NCI-H2029 (cell line): Measurements from ENCODE around the gene MDK.

Source experiments
- DNase-seq: peaks from one replicate; lab custom pipeline; 2025; lab: John Stamatoyannopoulos, UW

MDK gene

DNA sequence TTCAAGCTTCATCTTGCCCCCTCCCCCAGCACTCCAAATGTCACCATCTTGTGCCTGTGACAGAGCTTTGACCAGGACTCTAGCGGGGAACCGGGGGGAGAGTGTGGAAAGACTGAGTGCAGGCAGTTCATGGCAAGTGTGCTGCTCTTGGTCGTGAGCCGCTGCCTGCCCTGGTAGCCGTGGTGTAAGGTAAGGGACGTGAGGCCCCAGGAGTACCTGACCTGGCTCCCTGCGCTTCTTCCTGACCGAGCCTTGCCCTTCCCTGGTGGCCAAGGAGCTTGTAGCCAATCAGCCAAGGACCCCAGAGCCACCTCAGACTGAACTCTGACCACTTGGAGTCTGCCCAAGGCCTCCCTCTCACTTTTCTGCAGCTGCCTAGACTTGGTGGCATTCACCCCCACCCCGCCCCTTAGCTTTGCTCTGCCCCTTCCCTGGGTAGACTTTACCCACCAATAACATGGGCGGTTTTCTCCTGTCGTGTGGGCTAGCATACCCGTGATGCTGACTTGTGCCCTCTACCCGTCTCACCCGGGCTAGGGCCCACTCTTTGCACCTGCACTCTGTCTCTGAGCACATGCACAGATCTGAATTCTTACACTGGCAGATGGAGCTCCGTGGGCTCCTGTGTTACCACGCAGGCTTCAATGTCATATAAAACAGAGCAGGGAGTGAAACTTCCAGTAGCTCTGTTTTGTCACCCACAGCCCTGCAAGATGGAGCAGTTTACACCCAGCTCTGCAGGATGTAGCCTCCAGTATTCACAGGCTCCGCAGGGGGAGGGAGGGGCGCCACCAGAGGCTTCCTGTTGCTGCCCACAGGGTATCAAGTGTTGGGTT is 32.7 kb upstream of the MDK start:
- no peak for DNase-seq

DNA sequence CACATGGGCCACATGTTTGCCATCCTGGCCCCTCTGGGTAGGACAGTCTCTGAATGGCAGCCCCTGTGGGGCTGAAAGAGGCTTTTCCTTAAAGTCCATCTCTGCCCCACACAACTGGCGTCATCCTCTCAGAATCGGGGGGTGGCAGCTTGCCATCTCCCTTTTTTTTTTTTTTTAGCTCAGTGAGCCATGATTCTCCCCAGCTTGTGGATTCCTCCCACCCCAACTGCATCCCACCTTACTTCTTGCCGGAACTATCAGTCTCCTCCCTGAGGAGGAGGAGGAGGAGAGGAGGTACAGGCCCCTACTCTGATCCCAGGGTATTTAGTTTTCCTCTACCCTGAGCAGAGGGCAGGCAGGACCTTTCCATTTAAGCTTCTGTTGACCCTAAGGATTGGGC is 30.8 kb upstream of the MDK start:
- DNase-seq: no peak

DNA sequence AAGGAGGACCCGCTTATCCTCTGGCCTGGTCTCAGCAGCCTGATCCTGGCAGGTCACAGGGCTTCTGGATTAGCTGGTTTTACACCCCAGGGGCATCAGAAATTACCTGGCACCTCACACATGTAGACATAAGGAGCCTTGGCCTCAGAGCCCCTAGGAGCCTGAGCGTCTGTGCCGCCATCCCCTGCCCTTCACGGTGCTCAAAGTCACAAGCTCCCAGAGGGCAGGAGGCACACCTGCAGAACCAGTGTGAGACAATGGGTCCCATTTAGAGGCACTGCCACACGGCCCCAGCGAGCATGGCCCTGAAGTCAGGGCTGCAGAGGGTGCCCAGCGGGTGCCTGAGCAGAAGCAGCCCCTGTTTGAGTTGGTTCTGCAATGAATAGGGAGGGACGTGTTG is 30.3 kb upstream of the MDK start:
- no peak for DNase-seq

DNA sequence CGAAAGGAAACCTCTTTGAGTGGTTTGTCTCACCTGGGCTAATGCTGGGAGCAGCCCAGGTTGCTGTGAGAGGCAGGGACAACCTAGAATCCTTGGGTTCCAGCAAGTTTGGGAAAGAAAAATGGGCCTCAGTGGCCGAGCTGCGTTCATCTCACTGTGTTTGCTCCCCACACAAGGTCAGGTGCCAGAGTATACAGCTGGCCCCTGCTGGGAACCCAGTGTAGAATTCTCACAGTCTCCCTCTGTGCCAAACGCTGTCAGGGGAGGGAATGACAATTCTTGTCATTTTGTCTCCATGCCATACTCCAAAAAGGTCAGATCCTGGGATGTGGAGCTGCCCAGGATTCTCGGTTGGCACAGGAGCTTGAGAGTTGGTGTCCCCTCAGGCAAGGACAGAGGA is 29.9 kb upstream of the MDK start:
- no peak for DNase-seq

DNA sequence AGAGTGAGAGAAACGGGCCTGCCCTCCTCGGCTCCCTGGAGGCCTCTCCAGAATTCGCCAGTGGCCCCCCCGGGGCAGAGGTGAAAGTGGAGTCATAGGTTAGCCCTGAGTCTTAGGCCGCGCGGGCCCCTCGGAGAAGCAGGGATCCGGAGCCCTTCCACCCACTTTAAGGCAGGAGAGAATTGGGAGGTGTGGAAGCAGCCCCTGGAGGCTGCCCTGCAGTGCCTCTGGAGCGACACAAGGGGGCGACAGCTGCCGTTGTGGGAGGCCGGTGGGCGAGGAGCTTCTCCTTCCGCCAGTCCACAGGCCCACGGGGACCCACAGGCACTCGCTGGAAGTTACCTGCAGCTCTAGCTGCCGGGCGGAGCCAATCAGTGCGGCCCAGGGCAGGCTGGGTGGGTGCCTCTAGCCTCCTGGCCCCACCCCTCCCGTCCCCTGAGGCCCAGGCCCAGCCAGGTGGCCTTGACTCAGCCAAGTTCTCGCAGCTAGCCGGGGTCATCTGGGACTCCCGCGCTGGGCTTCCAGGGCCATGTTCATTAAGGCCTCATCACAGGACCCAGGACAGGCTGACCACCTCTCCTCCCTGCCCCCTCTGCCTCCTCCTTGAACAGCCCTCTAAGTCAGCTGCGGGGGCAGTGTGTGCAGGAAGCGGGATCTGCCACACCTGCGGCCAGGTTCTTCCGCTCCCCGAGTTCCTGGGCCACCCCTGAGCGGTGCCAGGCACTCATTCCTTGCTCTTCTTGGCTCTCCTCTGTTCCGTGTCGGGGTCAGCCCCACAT is 29.2 kb upstream of the MDK start:
- DNase-seq: no peak

DNA sequence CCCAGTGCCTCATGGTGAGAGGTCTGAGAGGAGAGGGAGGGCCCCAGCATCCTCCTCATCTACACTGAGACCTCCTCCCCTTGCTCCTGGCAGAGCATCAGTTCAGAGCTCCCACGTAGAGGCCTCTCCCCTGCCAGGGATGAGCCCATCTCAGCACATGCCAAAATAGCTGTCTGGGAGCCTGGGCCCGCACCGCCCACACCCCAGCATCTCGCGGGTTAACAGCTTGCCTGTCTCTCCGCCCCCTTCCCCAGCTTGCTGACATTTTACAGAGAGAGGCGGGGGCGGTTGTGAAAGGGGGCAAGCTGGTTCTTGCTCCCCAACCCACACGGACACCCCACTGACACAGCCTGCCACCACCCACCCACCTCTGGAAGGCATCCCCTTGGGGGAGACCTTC is 27.8 kb upstream of the MDK start:
- no peak for DNase-seq

DNA sequence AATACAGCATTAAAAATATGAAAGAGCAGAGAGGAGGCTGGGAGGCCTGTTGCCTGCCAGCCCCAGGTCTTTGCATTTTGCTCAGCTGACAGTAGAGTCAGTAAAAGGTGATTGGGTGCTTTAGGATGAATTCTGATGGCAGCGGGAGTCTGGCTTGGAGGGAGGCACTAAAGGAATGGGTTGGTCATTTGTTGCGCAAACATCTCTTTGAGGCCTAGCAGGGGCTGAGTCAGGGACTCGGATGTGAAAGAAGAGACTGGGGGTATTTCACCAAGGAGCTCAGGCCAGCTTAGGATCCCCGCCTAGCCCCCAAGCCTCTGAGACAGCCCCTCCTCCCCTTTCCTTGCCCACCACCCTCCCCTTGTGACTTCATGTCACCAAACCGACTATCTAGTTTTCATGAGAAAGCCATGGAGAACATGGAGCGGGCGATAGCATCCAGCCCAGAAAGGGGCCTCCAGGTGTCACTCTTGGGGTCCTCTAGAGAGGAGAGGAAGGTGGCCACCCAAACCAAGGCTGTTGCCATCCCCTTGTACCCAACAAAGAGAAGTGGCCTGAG is 24.5 kb upstream of the MDK start:
- no peak for DNase-seq

DNA sequence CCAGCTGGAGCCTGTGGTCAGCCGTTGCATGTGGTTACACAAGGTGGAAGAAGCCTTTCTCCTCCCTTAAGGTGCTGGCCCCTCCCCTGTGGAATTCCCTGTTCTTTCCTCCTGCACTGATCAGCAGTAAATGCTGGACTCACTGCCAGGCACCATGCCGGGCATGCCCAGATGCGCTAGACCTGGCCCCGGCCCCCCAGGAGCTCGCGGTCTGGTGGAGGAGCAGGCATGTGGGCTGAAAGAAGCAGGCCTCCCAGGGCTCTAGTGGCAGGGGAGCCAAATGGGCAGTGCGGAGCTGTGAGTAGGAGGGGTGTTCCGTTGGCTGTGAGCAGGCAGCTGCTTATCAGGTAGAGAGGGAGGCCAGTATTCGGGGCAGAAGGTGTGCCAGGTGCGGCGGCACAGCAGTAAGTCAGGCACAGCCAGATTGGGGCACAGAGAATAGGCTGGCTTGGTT is 24.0 kb upstream of the MDK start:
- DNase-seq: no peak

DNA sequence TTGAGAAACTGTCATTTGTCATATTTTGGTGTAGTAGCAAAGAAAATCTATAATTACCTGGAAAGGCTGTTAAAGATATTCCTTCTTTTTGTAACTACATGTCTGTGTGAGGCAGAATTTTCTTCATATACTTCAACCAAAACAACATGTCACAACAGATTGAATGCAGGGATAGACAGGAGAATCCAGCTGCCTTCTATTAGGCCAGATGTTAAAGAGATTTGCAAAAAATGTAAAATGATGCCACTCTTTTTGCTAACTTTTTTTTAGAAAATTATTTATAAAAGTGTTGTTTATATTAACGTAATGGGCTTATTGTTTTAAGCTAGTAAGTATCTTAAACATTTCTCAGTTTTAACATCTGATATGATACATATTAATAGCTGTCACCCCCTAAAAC is 21.5 kb upstream of the MDK start:
- no peak for DNase-seq

DNA sequence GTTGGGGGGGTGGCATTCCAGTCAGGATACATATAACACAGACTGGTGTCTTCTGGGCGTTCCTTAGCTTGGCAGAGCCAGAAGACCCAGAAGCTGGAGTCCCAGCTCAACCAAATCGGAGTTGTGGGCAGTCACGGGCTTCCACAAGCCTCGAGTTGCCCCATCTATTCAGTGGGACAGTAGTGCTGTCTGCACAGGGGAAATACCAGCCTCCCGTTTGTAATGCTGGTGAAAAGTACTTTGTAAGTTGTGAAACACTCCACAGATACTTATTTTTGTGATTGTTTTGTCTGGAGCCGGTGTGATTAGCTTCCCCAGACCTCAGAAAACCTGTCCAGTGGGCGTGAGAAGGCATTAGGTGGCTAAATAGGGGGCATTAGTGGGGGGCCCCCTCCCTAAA is 20.6 kb upstream of the MDK start:
- DNase-seq: no peak

DNA sequence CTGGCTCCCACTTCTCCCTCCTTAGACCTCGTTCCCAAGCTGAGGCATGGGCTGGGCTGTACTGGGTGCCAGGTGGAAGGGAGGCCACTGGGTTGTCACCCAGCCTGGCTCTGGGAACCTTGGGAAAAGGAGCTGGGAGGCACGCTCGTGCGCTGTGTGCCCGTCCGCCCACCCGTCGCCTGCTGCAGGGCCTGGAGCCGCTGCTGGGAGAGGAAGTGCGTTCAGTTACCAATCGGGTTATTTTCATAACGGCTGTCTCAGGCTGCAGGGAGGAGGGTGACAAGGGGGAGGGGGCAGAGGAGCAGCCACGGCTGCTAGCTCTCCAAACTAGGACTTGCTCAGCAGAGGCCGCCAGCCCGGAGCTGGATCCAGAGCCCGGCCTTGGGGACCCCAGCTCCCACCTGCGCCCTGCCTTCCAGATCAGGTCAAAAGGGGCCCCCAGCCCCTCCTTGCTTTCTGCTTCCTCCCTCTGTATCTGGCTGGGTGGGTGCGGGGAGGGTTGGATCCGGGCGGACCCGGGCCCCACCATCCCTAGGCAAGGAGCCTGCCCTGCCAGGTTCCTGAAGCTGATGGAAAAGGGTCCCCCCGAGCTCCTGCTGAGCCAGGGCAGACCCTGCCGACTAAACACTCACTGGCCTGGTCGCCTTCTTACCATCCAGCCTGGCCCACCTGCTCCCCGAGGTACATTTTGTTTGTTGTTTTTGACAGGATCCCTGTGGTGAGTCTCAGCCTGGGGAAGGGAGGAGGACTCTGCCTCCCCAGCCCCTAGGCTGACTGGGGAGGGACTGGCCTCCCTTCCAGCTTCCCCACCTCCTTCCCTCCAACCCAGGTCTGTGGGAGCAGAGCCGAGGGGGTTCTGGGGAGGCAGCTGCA is 19.9 kb upstream of the MDK start:
- no peak for DNase-seq

DNA sequence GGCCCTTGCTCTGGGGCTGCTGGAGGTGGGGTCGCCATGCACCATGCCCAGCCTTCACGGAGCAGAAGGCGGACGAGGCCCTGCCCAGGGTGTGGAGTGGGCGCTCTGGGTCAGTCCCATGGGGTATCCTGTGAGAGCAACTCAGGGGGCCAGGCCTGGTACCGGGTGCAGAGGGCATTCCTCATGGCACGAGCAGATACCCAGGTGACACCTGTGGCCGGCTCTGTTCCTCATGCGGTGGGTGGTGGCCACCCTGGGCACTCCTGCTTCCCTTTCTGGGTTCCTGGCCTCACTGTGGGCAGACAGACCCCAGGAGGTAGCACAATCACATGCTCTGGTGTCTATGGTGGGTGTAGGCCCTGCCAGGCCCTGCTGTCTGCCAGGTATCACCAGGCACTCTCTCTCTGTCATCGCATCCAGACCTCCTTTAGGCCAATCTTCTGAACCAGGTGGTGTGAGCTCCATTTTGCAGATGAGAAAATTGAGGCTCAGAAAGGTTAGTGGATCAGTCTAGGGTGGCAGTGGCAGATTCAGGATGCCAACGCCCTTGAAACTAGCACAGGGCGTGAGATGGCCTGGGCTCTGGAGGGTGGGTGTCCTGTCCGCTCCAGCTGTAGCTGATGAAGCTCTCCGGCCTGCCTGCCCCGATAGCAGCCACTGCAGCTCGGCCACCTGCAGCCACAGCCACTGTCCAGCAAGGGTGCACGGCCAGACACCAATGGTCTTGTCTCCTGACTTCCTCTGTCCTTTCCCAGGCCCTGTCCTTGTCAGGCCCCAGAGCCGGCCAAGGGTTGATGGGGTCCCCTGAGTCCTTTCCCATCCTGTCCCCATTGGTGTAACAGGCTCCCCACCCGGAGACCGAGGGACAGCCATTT is 19.1 kb upstream of the MDK start:
- no peak for DNase-seq

DNA sequence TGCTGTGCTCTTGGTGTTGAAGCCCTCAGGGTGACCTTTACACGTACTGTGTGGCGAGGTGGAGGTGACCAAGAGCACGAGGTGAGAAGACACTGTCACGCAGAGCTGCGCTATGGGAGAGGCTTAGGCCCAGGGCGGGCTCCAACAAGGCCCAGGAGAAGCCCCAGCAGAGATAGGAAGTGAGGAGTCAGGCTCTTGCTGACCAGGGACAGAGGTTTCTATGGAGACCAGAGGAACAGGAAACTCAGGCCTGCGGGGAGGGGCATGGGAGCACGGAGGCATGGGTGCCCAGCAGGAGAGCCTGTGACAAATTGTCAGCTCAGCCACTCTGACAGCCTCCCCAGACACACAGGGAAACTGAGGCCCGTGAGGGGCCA is 18.4 kb upstream of the MDK start:
- DNase-seq: no peak

DNA sequence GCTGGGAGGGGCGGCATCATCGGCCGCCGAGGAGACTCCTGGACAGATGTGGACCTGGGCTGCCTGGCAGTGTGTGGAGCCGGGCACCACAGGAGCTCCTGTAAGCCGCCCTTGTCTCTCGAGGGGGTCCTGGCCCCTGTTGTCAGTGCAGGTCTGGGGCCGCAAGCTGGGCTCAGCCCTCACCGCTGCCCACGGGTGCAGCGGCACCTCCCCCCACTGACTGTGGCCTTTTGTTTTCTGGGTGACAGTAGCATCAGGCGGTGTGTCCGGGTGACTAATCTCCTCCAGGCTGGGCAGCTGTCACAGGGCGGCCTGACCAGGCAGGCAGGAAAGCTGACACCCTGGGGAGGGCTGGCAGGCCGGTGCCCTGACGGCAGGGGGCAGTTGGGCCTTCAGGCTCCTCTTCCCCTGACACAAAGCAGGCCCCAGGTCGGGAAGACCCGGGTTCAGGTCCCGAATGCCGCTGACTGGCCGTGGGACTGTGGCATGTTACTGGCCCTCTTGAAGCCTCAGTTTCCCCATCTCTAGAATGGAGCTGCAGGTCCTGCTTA is 17.9 kb upstream of the MDK start:
- DNase-seq: no peak

DNA sequence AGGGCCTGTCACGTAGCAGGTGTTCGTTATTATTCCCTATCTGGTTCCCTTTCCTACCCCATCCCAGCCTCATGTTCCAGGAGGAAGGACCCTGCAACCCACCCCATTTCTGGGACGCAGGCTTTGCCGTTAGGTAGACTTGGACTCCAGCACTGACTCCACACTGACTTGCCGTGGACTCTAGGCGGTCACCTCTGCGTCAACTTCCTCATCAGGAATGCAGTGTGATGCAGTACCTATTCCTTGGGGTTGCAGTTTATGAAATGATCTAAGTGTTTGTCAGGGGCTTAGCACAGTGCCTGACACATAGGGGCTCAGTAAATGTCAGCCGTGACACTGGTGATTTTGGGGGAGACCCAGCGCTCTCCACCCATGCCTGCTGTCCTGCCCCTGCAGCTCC is 17.4 kb upstream of the MDK start:
- no peak for DNase-seq

DNA sequence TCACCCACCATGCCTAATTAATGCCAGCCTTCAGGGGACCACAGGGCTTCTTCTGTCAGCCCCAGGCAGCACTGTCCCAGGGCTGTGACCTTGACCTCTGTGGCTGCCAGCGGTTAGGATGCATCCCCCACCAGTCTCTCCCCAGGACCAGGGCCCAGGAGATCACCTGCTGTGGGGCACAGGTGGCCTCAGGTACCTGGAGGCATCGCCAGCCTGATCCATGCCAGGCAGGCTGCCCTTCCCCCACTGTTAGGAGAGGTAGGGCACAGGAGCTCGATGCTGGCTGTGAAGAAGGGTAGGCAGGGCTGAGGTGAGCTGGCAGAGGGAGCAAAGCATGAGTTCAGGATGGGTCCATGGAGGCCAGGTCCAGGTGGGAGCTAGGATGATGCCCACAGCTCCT is 16.7 kb upstream of the MDK start:
- DNase-seq: no peak

DNA sequence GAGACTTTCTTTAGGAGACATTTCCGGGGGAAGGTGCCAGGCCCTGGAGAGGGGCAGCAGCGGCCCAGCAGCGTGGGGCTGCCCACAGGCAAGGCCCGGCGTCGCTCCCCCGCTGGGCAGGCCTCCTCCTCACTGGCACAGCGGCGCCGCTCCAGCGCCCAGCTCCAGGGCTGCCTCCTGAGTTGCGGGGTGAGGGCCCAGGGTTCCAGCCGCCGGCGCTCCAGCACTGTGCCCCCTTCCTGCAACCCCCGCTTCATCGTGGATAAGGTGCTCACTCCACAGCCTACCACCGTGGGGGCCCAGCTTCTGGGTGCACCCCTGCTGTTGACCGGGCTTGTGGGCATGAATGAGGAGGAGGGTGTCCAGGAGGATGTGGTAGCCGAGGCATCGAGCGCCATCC is 15.2 kb upstream of the MDK start:
- no peak for DNase-seq

DNA sequence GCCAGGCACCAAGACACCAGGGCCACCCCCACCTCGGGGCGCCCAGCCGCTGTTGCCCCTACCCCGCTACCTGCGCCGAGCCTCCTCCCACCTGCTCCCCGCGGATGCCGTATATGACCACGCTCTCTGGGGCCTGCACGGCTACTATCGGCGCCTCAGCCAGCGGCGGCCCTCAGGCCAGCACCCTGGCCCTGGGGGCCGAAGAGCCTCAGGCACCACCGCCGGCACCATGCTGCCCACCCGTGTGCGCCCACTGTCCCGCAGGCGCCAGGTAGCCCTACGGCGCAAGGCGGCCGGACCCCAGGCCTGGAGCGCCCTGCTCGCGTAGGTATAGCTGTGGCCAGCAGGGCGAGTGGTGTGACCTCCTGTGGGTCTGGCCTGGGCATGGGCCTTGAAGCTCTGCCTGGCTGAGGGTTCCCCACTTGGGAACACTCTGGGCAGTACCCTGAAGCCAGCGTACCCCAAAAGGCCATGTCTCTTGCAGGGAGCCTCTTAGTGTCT is 14.8 kb upstream of the MDK start:
- DNase-seq: no peak

DNA sequence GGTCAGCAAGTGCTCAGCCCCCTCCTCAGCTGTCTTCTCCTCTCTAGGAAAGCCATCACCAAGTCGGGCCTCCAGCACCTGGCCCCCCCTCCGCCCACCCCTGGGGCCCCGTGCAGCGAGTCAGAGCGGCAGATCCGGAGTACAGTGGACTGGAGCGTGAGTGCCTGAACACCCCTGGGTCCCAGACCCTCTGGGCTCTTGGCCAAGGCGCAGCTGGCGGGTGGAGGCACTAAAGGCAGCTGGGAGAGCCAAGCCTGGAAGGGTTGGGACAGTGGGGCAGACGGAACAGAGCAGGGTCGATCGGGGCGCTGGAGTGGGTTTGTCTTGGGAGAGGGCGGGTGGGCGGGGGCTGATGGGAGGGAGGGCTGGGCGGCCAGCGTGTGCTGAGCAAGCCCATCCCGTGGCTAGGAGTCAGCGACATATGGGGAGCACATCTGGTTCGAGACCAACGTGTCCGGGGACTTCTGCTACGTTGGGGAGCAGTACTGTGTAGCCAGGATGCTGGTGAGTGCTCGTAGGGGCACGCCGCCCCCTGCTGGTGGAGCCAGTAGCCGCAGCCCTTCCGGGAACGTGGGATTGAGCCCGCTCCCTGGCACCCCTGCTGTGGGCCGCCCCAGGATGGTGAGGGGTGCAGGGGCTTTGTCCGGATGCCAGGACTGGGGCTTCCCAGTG is 14.1 kb upstream of the MDK start:
- no peak for DNase-seq

DNA sequence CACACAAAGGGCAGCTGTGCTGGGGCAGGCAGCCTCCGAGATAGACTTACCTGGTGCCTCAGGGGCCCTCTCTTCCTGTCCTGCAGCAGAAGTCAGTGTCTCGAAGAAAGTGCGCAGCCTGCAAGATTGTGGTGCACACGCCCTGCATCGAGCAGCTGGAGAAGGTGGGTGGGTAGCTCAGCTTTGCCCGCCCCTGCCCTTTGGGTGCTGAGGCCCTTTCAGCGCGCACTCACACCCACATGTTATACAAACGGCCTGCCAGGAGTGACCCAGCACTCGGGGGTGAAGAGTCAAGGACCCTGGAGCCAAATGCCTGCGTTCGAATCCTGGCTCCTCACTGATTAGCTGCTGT is 13.6 kb upstream of the MDK start:
- no peak for DNase-seq
